Caco-2 (cell line): ENCODE results near the gene ZFY. TPM values are rescaled to one million over a fixed set of nuclear protein-coding genes. Genes with fewer than 3 reads are reported as not detected.
"Not testable (repeated sequence)": the region's sequence is repeated elsewhere in the genome, so short reads cannot be mapped to it uniquely, and the experiment has no call there.

ENCODE experiments used
- BruUV-seq: library from RNA; stranded (reverse); fragments of 400-500 nt; replicated peaks from 2 replicates; lab custom pipeline; 2021; lab: Mats Ljungman, UMichigan
- CTCF ChIA-PET: fragments of 300-600 bp; sonication (Branson Sonifier 250); formaldehyde crosslinking; loops from one replicate; lab custom pipeline; 2022; ENCODE audit warnings: antibody characterized with exemption; lab: Charles Lee
- POLR2A ChIA-PET: fragments of 300-600 bp; sonication (Branson Sonifier 250); formaldehyde crosslinking; loops from one replicate; lab custom pipeline; 2022; ENCODE audit warnings: antibody characterized with exemption; lab: Charles Lee
- DNase-seq, 2 experiments: peaks; one replicate each; pipeline versions ENCODE4 v3.0.0 to v3.0.0-alpha.2; 2020 to 2022
- H3K27me3 ChIP-seq: replicated peaks from 2 replicates; pipeline ENCODE4 v1.6.0; 2011; ENCODE audit warnings: low read length; ENCODE audit not compliant: control insufficient read depth, insufficient read depth
- H3K36me3 ChIP-seq: 2 replicates; pipeline ENCODE4 v1.5.1; 2011; ENCODE audit warnings: low read length; ENCODE audit not compliant: control insufficient read depth, insufficient read depth
- H3K4me1 ChIP-seq: fragments of 250-450 bp; sonication (Bioruptor Pico); 2 replicates; pipeline ENCODE4 v1.5.1; 2020; ENCODE audit warnings: mild to moderate bottlenecking
- H3K4me3 ChIP-seq: 2 replicates; pipeline ENCODE4 v1.5.1; 2011; ENCODE audit warnings: low read depth, mild to moderate bottlenecking, control low read depth, low read length
- H3K9me3 ChIP-seq: fragments of 250-450 bp; sonication (Bioruptor Pico); 2 replicates; pipeline ENCODE4 v1.5.1; 2020; ENCODE audit warnings: mild to moderate bottlenecking, moderate library complexity
- H3K27ac Mint-ChIP-seq: one replicate; pipeline ENCODE4 v1.8.0; 2022; ENCODE audit warnings: mixed read lengths; ENCODE audit not compliant: unreplicated experiment
- H3K27me3 Mint-ChIP-seq: one replicate; pipeline ENCODE4 v1.8.0; 2022; ENCODE audit warnings: mixed read lengths; ENCODE audit not compliant: insufficient read depth, unreplicated experiment
- H3K36me3 Mint-ChIP-seq: one replicate; pipeline ENCODE4 v1.8.0; 2022; ENCODE audit warnings: mild to moderate bottlenecking, mixed read lengths; ENCODE audit not compliant: insufficient read depth, unreplicated experiment
- H3K4me1 Mint-ChIP-seq: one replicate; pipeline ENCODE4 v1.8.0; 2022; ENCODE audit warnings: low read depth, mixed read lengths; ENCODE audit not compliant: unreplicated experiment
- H3K4me3 Mint-ChIP-seq: one replicate; pipeline ENCODE4 v1.8.0; 2022; ENCODE audit warnings: mild to moderate bottlenecking, moderate library complexity, mixed read lengths; ENCODE audit not compliant: unreplicated experiment
- H3K9me3 Mint-ChIP-seq: one replicate; pipeline ENCODE4 v1.8.0; 2022; ENCODE audit warnings: mixed read lengths; ENCODE audit not compliant: unreplicated experiment
- intact Hi-C: fragments of 100-400 bp; cut with micrococcal nuclease; formaldehyde crosslinking; loops from one replicate; pipeline ENCODE4 v1.10.0; 2022; ENCODE audit not compliant: unreplicated experiment
- total RNA-seq: library from RNA; stranded (reverse); gene quantifications from 2 replicates; pipeline ENCODE4 v1.2.3, GENCODE V29; 2022
- TF ChIP-seq, protein P1 (sequence below), 2 experiments: fragments of 200-600 bp in 1 of 2; IDR thresholded peaks; 1 replicate in 1 of 2; 2 replicates in 1 of 2; pipeline versions ENCODE4 v1.5.1 to v1.8.0; 2011 to 2022; ENCODE audit warnings: antibody characterized with exemption in 1 of 2, control low read depth in 1 of 2, inconsistent platforms in 1 of 2, low read depth in 1 of 2, low read length in 1 of 2, mild to moderate bottlenecking in 1 of 2, moderate library complexity in 1 of 2; ENCODE audit not compliant: insufficient read depth in 1 of 2, severe bottlenecking in 1 of 2, unreplicated experiment in 1 of 2

The ZFY gene
- total RNA-seq, 1 experiment from 2014 or later, result not detected

GRCh38 chrY:2984491-2984890 lies 49.3 kb downstream of the ZFY start:
- Histone ChIP-seq H3K27me3 (no peaks in the 10 kb centered on the region), H3K4me3 (no peak overlapping the region), H3K36me3 (no peaks in the 10 kb centered on the region), H3K4me1 (no peaks in the 10 kb centered on the region), H3K9me3 (no peaks in the 10 kb centered on the region)
- ChIA-PET CTCF (no interaction called here), POLR2A (no interaction called here)
- no peaks in the 10 kb centered on the region for H3K27me3 Mint-ChIP-seq
- intact Hi-C loops, result no loop called here
- BruUV-seq, result no TSS peak
- no peak overlapping the region for H3K27ac Mint-ChIP-seq
- TF ChIP-seq, protein P1, sequence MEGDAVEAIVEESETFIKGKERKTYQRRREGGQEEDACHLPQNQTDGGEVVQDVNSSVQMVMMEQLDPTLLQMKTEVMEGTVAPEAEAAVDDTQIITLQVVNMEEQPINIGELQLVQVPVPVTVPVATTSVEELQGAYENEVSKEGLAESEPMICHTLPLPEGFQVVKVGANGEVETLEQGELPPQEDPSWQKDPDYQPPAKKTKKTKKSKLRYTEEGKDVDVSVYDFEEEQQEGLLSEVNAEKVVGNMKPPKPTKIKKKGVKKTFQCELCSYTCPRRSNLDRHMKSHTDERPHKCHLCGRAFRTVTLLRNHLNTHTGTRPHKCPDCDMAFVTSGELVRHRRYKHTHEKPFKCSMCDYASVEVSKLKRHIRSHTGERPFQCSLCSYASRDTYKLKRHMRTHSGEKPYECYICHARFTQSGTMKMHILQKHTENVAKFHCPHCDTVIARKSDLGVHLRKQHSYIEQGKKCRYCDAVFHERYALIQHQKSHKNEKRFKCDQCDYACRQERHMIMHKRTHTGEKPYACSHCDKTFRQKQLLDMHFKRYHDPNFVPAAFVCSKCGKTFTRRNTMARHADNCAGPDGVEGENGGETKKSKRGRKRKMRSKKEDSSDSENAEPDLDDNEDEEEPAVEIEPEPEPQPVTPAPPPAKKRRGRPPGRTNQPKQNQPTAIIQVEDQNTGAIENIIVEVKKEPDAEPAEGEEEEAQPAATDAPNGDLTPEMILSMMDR (IDR thresholded peaks at IDR 0.05; ENCODE audit: insufficient read depth in 1 of 2, low read depth in 1 of 2, low read length in 1 of 2, severe bottlenecking in 1 of 2, unreplicated experiment in 1 of 2), result no peak
- DNase-seq, result no peak
- no peaks in the 10 kb centered on the region for H3K36me3 Mint-ChIP-seq
- no peak overlapping the region for H3K4me3 Mint-ChIP-seq
- no peaks in the 10 kb centered on the region for H3K4me1 Mint-ChIP-seq
- H3K9me3 Mint-ChIP-seq, result no peaks in the 10 kb centered on the region

- DNase-seq, H3K4me1 Mint-ChIP-seq, H3K9me3 Mint-ChIP-seq, H3K36me3 ChIP-seq, H3K27me3 Mint-ChIP-seq, H3K36me3 Mint-ChIP-seq, BruUV-seq, H3K27me3 ChIP-seq, POLR2A ChIA-PET, H3K4me3 ChIP-seq, intact Hi-C loops, H3K4me3 Mint-ChIP-seq, CTCF ChIA-PET, H3K9me3 ChIP-seq, H3K27ac Mint-ChIP-seq, H3K4me1 ChIP-seq: not testable (repeated sequence)
Measured at GRCh38 chrY:2987178-2987577, 52.0 kb downstream of the ZFY start.

GRCh38 chrY:2997369-2997768 lies 62.2 kb downstream of the ZFY start:
- H3K36me3 ChIP-seq, CTCF ChIA-PET, H3K9me3 Mint-ChIP-seq, POLR2A ChIA-PET, BruUV-seq, intact Hi-C loops, H3K4me1 ChIP-seq, H3K27me3 Mint-ChIP-seq, H3K4me1 Mint-ChIP-seq, H3K4me3 Mint-ChIP-seq, H3K27ac Mint-ChIP-seq, H3K9me3 ChIP-seq, DNase-seq, H3K4me3 ChIP-seq, H3K36me3 Mint-ChIP-seq, H3K27me3 ChIP-seq: not testable (repeated sequence)

GRCh38 chrY:3002190-3002589 lies 67.0 kb downstream of the ZFY start:
- ChIA-PET POLR2A (no interaction called here), CTCF (no interaction called here)
- TF ChIP-seq, protein P1 (IDR thresholded peaks at IDR 0.05; ENCODE audit: insufficient read depth in 1 of 2, low read depth in 1 of 2, low read length in 1 of 2, severe bottlenecking in 1 of 2, unreplicated experiment in 1 of 2), result no peak
- no TSS peak for BruUV-seq
- no peak for DNase-seq
- H3K4me3 ChIP-seq, result no peak overlapping the region
- Mint-ChIP-seq H3K9me3 (no peaks in the 10 kb centered on the region), H3K27me3 (no peaks in the 10 kb centered on the region), H3K36me3 (no peaks in the 10 kb centered on the region), H3K27ac (no peak overlapping the region), H3K4me3 (no peak overlapping the region), H3K4me1 (no peaks in the 10 kb centered on the region)
- no peaks in the 10 kb centered on the region for H3K36me3 ChIP-seq
- no peaks in the 10 kb centered on the region for H3K4me1 ChIP-seq
- intact Hi-C loops, result no loop called here
- H3K27me3 ChIP-seq, result no peaks in the 10 kb centered on the region
- H3K9me3 ChIP-seq, result no peaks in the 10 kb centered on the region
